IPS-20b (cell line): ENCODE results near the gene ARHGAP6.

Source experiments
- H3K27ac ChIP-seq: one replicate; pipeline ENCODE4 v1.5.1; 2013; ENCODE audit warnings: low read length
- H3K27me3 ChIP-seq: 2 replicates; pipeline ENCODE4 v1.6.1; 2013; ENCODE audit warnings: mild to moderate bottlenecking, low read length, inconsistent platforms; ENCODE audit not compliant: insufficient read depth
- H3K36me3 ChIP-seq: 2 replicates; pipeline ENCODE4 v1.6.1; 2013; ENCODE audit warnings: low read depth, mild to moderate bottlenecking, inconsistent platforms, low read length, moderate library complexity; ENCODE audit not compliant: insufficient read depth
- H3K4me1 ChIP-seq: 2 replicates; pipeline ENCODE4 v1.6.1; 2013; ENCODE audit warnings: mild to moderate bottlenecking, control low read depth, inconsistent platforms, low read length, moderate library complexity; ENCODE audit not compliant: insufficient read depth
- H3K4me3 ChIP-seq: 2 replicates; pipeline ENCODE4 v1.5.1; 2013; ENCODE audit warnings: mild to moderate bottlenecking, low read length, inconsistent platforms
- H3K9ac ChIP-seq: 2 replicates; pipeline ENCODE4 v1.6.1; 2013; ENCODE audit warnings: low read depth, mild to moderate bottlenecking, inconsistent platforms, low read length, moderate library complexity
- H3K9me3 ChIP-seq: 2 replicates; pipeline ENCODE4 v1.6.1; 2013; ENCODE audit warnings: mild to moderate bottlenecking, low read depth, low read length, inconsistent platforms; ENCODE audit not compliant: insufficient read depth

The ARHGAP6 gene

GRCh38 chrX:11119313-11119943 is 546.3 kb downstream of the ARHGAP6 start:
- no peak overlapping the region for H3K4me3 ChIP-seq
- no peaks in the 10 kb centered on the region for H3K9me3 ChIP-seq
- H3K27ac ChIP-seq: no peak overlapping the region
- peaks cover 87% of the 10 kb centered on the region for H3K36me3 ChIP-seq
- no peak overlapping the region for H3K9ac ChIP-seq
- no peaks in the 10 kb centered on the region for H3K27me3 ChIP-seq
- no peaks in the 10 kb centered on the region for H3K4me1 ChIP-seq

DNA sequence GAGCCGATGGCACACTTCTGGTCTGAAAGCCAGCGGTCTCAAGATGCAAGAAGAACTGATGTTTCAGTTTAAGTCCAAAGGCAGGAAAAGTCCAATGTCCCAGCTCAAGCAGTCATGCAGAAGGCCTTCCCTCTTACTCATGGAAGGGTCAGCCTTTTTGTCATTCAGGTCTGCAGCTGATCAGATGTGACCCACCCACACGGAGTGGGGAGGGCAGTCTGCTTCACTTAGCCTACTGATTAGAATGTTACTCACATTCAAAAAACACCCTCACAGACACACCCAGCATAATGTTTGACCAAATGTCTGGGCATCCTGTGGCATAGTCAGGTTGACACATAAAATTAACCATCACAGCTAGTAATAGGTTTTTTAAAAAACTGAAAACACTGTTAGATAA is 548.0 kb downstream of the ARHGAP6 start:
- Histone ChIP-seq H3K9me3 (no peaks in the 10 kb centered on the region), H3K4me3 (no peak overlapping the region), H3K4me1 (no peaks in the 10 kb centered on the region), H3K9ac (no peak overlapping the region), H3K27me3 (no peaks in the 10 kb centered on the region), H3K36me3 (peaks cover 100% of the 10 kb centered on the region), H3K27ac (no peak overlapping the region)

DNA sequence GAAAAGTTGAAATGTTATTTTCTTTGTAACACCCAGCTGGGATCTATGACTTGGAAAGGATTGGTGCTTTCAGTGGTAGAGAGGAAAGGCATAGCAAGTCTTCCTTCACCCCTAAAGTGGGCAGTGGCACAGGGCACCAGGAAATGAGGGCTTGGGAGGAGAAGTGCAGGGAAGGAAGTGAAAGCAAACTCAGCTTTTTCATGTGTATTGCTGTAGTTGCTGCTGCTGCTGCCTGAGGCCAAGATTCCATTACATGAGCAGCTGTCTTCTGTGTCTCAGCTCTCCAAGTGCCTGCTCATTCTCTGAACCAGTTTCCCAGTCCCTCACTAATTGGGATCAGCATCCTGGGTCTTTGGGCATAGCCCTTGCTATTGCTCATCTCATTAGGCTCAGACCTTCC is 552.0 kb downstream of the ARHGAP6 start:
- Histone ChIP-seq H3K4me1 (no peaks in the 10 kb centered on the region), H3K27ac (no peak overlapping the region), H3K27me3 (no peaks in the 10 kb centered on the region), H3K9me3 (no peaks in the 10 kb centered on the region), H3K9ac (no peak overlapping the region), H3K4me3 (no peak overlapping the region), H3K36me3 (peaks cover 63% of the 10 kb centered on the region)

GRCh38 chrX:11111947-11112346 is 553.8 kb downstream of the ARHGAP6 start:
- Histone ChIP-seq H3K9ac (peak overlapping the region; percentile 86; the same call in 1 of the 2 replicates), H3K27ac (no peak overlapping the region), H3K9me3 (no peaks in the 10 kb centered on the region), H3K36me3 (peaks cover 45% of the 10 kb centered on the region), H3K4me3 (peak overlapping the region; percentile 85), H3K4me1 (no peaks in the 10 kb centered on the region), H3K27me3 (no peaks in the 10 kb centered on the region)

GRCh38 chrX:11111037-11111851 is 554.5 kb downstream of the ARHGAP6 start, which contains the start of gene HCCS:
TSS of gene HCCS (plus strand) at chrX:11111332. CDS start at chrX:11112061, 729 bp downstream.
- Histone ChIP-seq H3K36me3 (peaks cover 38% of the 10 kb centered on the region), H3K4me1 (no peaks in the 10 kb centered on the region), H3K9ac (peak within 1 kb of the TSS; percentile 86), H3K27ac (no peak within 1 kb of the TSS), H3K9me3 (no peaks in the 10 kb centered on the region), H3K27me3 (no peaks in the 10 kb centered on the region), H3K4me3 (peak within 1 kb of the TSS; percentile 85)

- Histone ChIP-seq H3K9ac (no peak overlapping the region), H3K9me3 (no peaks in the 10 kb centered on the region), H3K27ac (no peak overlapping the region), H3K4me3 (peak overlapping the region; percentile 85; the same call in 1 of the 2 replicates), H3K4me1 (no peaks in the 10 kb centered on the region), H3K27me3 (no peaks in the 10 kb centered on the region), H3K36me3 (peaks cover 25% of the 10 kb centered on the region)
Measured at GRCh38 chrX:11109968-11110367, 555.8 kb downstream of the ARHGAP6 start.

- Histone ChIP-seq H3K27me3 (no peaks in the 10 kb centered on the region), H3K9me3 (no peaks in the 10 kb centered on the region), H3K27ac (no peak overlapping the region), H3K9ac (no peak overlapping the region), H3K36me3 (peaks cover 10% of the 10 kb centered on the region), H3K4me3 (no peak overlapping the region), H3K4me1 (no peaks in the 10 kb centered on the region)
Measured at GRCh38 chrX:11108253-11108941, 557.3 kb downstream of the ARHGAP6 start.

DNA sequence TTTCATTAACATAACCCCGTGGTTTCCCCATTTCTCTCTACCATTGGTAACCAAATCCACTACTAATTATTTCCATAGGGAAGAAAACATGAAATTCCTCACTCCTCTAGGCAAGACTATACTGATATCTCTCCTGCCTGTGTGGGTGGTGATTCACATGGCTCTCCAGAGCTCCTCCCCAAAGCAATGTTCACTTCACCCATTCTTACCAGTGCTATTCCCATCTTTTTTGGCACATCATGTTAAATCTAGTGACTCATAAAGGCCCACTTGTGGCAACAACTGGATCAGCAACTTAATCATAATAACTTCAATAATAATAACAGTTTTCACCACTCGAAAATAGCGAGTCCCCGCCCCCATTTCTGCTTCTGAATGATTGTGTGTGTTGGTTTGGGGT is 560.6 kb downstream of the ARHGAP6 start:
- Histone ChIP-seq H3K36me3 (no peaks in the 10 kb centered on the region), H3K9ac (no peak overlapping the region), H3K27ac (no peak overlapping the region), H3K27me3 (no peaks in the 10 kb centered on the region), H3K4me3 (no peak overlapping the region), H3K4me1 (peaks cover 4% of the 10 kb centered on the region), H3K9me3 (no peaks in the 10 kb centered on the region)

DNA sequence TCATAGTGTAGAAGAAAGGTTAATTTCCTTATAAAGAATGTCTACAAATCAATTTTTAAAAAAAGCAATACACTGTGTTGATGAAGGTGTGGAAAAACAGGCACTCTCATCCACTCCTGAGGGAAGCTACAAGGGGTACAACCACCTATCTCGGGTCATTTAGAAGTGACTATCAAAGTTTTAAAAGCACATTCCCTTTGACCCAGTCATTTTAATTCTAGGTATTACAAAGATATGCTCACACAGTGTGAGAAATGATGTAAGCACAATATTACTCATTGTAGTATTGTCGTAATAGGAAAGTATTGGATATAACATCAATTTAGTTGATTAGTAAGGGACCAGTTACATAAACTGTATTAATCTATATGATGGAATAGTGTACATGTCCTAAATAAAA is 562.0 kb downstream of the ARHGAP6 start:
- H3K36me3 ChIP-seq: no peaks in the 10 kb centered on the region
- no peaks in the 10 kb centered on the region for H3K9me3 ChIP-seq
- no peak overlapping the region for H3K9ac ChIP-seq

GRCh38 chrX:11103006-11103405 is 562.7 kb downstream of the ARHGAP6 start:
- Histone ChIP-seq H3K4me3 (no peak overlapping the region), H3K27me3 (no peaks in the 10 kb centered on the region), H3K27ac (no peak overlapping the region), H3K9me3 (no peaks in the 10 kb centered on the region), H3K9ac (no peak overlapping the region), H3K4me1 (peaks cover 4% of the 10 kb centered on the region), H3K36me3 (no peaks in the 10 kb centered on the region)

More for the DNA sequence above, 562.0 kb downstream of the ARHGAP6 start:
- H3K27me3 ChIP-seq: no peaks in the 10 kb centered on the region
- no peak overlapping the region for H3K27ac ChIP-seq
- no peak overlapping the region for H3K4me3 ChIP-seq
- H3K4me1 ChIP-seq: peaks cover 4% of the 10 kb centered on the region

GRCh38 chrX:11100281-11101035 is 565.3 kb downstream of the ARHGAP6 start:
- H3K4me1 ChIP-seq: peaks cover 4% of the 10 kb centered on the region
- no peak overlapping the region for H3K27ac ChIP-seq
- H3K36me3 ChIP-seq: no peaks in the 10 kb centered on the region
- peak overlapping the region; percentile 42; the same call in 1 of the 2 replicates for H3K9ac ChIP-seq
- no peak overlapping the region for H3K4me3 ChIP-seq
- H3K9me3 ChIP-seq: no peaks in the 10 kb centered on the region
- H3K27me3 ChIP-seq: no peaks in the 10 kb centered on the region
